8988T (cell line): ENCODE data around the gene EFHC2.

Source experiments
- DNase-seq: peaks from one replicate; pipeline ENCODE4 v3.0.0; 2011

EFHC2 gene

GRCh38 chrX:44343412-44344141, at the start of gene EFHC2:
Gene EFHC2 (minus strand): TSS chrX:44343672. CDS start chrX:44343588, 84 bp downstream.
- no peak for DNase-seq

GRCh38 chrX:44392767-44393166, 49.3 kb upstream of the EFHC2 start:
- DNase-seq: no peak

GRCh38 chrX:44384688-44385338, 41.3 kb upstream of the EFHC2 start:
- DNase-seq: no peak

GRCh38 chrX:44382871-44383270, 39.4 kb upstream of the EFHC2 start:
- no peak for DNase-seq

GRCh38 chrX:44352758-44353157, 9.3 kb upstream of the EFHC2 start:
- DNase-seq: no peak

- DNase-seq: no peak
These were observed 6.1 kb upstream of the EFHC2 start for GRCh38 chrX:44349561-44349960.

- no peak for DNase-seq
These were observed 1.2 kb upstream of the EFHC2 start for GRCh38 chrX:44344687-44345086.

GRCh38 chrX:44344194-44344593, 722 bp upstream of the EFHC2 start:
- DNase-seq: no peak

- DNase-seq: no peak
These were observed 606 bp downstream of the EFHC2 start for GRCh38 chrX:44342866-44343265.

GRCh38 chrX:44338361-44338760, 5.1 kb downstream of the EFHC2 start:
- DNase-seq: no peak

GRCh38 chrX:44332437-44332836, 11.0 kb downstream of the EFHC2 start:
- no peak for DNase-seq

- no peak for DNase-seq
These were observed 13.2 kb downstream of the EFHC2 start for GRCh38 chrX:44330227-44330626.

- DNase-seq: no peak
These were observed 23.9 kb downstream of the EFHC2 start for GRCh38 chrX:44319550-44319949.

- DNase-seq: no peak
These were observed 26.3 kb downstream of the EFHC2 start for GRCh38 chrX:44317181-44317580.

- DNase-seq: no peak
These were observed 28.7 kb downstream of the EFHC2 start for GRCh38 chrX:44314808-44315207.

- no peak for DNase-seq
These were observed 29.2 kb downstream of the EFHC2 start for GRCh38 chrX:44314259-44314734.

GRCh38 chrX:44312421-44312820, 31.1 kb downstream of the EFHC2 start:
- no peak for DNase-seq

GRCh38 chrX:44310227-44310626, 33.2 kb downstream of the EFHC2 start:
- DNase-seq: no peak

GRCh38 chrX:44308869-44309268, 34.6 kb downstream of the EFHC2 start:
- no peak for DNase-seq

- no peak for DNase-seq
These were observed 37.1 kb downstream of the EFHC2 start for GRCh38 chrX:44306356-44306755.

GRCh38 chrX:44305921-44306320, 37.6 kb downstream of the EFHC2 start:
- no peak for DNase-seq

GRCh38 chrX:44303119-44303518, 40.4 kb downstream of the EFHC2 start:
- DNase-seq: no peak

- DNase-seq: no peak
These were observed 44.3 kb downstream of the EFHC2 start for GRCh38 chrX:44299177-44299576.

GRCh38 chrX:44291468-44292092, 51.9 kb downstream of the EFHC2 start:
- no peak for DNase-seq
